Mucosa of descending colon (tissue), 3 donors: ENCODE measurements around the gene PTGIR. TPM values are rescaled to one million over a fixed set of nuclear protein-coding genes. Genes with fewer than 3 reads are reported as not detected.

Experiments
- ATAC-seq: fragments of 200-7000 bp; cut with Tn5 transposase; one replicate; pipeline ENCODE4 v1.9.1; 2020; ENCODE audit warnings: mild to moderate bottlenecking, moderate library complexity
- DNase-seq, 3 donors: peaks; one replicate each; pipeline ENCODE4 v3.0.0-alpha.2; 2020
- H3K36me3 ChIP-seq: fragments of 200-600 bp; one replicate; pipeline ENCODE4 v1.8.0; 2021; ENCODE audit warnings: low read depth, mild to moderate bottlenecking
- H3K4me1 ChIP-seq: fragments of 200-600 bp; one replicate; pipeline ENCODE4 v1.8.0; 2021; ENCODE audit warnings: low read depth, mild to moderate bottlenecking
- H3K4me3 ChIP-seq: fragments of 200-600 bp; one replicate; pipeline ENCODE4 v1.8.0; 2021; ENCODE audit warnings: mild to moderate bottlenecking
- H3K9me3 ChIP-seq: fragments of 200-600 bp; one replicate; pipeline ENCODE4 v1.8.0; 2021; ENCODE audit warnings: mild to moderate bottlenecking
- intact Hi-C, 2 donors: fragments of 100-400 bp; cut with DNase I in 1 of 2; cut with micrococcal nuclease in 1 of 2; formaldehyde crosslinking; loops; one replicate each; pipeline versions ENCODE4 v1.11.0 to v1.11.1; 2022; cut with DNase I, micrococcal nuclease
- total RNA-seq, 3 donors: library from RNA; stranded (reverse); fragmentation: NEBNext Ultra II Directional in 2 of 3; extraction: Animal tissue kit (Norgen Biotek cat#: 25700) in 2 of 3; gene quantifications; one replicate each; pipeline versions ENCODE4 v1.2.1 to v1.2.4, GENCODE V29; 2021 to 2023
- TF ChIP-seq, protein P1 (sequence below): fragments of 200-600 bp; IDR thresholded peaks from one replicate; pipeline ENCODE4 v1.8.0; 2022; ENCODE audit warnings: antibody characterized with exemption, mild to moderate bottlenecking
- donor health status: DM: no; HTN: no; CAD: no; lungs with moderate emphysema.
- donor health status: DM: no; HTN: no; CAD: no.
- donor health status: DM: no; HTN: yes; CAD: no.

PTGIR gene
- total RNA-seq, 3 donors from 2014 or later: 0.49 to 2.4 (median 2.1) TPM

GRCh38 chr19:46621191-46622117 is 3.4 kb downstream of the PTGIR start:
- TF ChIP-seq, protein P1, sequence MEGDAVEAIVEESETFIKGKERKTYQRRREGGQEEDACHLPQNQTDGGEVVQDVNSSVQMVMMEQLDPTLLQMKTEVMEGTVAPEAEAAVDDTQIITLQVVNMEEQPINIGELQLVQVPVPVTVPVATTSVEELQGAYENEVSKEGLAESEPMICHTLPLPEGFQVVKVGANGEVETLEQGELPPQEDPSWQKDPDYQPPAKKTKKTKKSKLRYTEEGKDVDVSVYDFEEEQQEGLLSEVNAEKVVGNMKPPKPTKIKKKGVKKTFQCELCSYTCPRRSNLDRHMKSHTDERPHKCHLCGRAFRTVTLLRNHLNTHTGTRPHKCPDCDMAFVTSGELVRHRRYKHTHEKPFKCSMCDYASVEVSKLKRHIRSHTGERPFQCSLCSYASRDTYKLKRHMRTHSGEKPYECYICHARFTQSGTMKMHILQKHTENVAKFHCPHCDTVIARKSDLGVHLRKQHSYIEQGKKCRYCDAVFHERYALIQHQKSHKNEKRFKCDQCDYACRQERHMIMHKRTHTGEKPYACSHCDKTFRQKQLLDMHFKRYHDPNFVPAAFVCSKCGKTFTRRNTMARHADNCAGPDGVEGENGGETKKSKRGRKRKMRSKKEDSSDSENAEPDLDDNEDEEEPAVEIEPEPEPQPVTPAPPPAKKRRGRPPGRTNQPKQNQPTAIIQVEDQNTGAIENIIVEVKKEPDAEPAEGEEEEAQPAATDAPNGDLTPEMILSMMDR: no peak
- Histone ChIP-seq H3K9me3 (no peaks in the 10 kb centered on the region), H3K4me3 (no peak overlapping the region), H3K36me3 (no peaks in the 10 kb centered on the region), H3K4me1 (peaks cover 7% of the 10 kb centered on the region)
- ATAC-seq: no peak
- no peak for DNase-seq
- intact Hi-C loops: no loop called here

DNA sequence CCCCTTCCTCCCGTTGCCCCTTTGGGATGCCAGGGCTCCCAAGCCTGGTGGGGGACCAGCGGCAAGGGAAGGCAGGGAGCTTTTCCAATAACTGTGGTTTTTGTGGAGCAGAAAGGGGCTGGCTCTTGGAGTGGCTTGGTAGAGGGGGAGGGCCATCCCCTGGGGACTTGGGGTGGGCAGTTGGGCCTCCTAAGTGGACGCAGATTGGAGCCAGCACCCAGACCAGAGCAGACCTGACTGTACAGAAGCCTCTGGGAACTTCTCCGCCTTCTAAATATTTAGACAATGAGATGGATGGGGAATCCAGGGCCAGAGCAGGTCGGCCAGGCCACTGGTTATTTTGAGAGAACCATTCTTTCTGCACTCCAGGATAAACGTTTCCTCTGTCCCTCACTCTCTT is 4.2 kb downstream of the PTGIR start:
- Histone ChIP-seq H3K36me3 (no peaks in the 10 kb centered on the region), H3K4me1 (peaks cover 7% of the 10 kb centered on the region), H3K9me3 (no peaks in the 10 kb centered on the region), H3K4me3 (no peak overlapping the region)
- TF ChIP-seq, protein P1: no peak
- DNase-seq (no peak), ATAC-seq (no peak)
- intact Hi-C loops: no loop called here

- H3K4me3 ChIP-seq: no peak overlapping the region
- H3K4me1 ChIP-seq: peaks cover 7% of the 10 kb centered on the region
- ATAC-seq: no peak
Observed at GRCh38 chr19:46620267-46620666, 4.6 kb downstream of the PTGIR start.

DNA sequence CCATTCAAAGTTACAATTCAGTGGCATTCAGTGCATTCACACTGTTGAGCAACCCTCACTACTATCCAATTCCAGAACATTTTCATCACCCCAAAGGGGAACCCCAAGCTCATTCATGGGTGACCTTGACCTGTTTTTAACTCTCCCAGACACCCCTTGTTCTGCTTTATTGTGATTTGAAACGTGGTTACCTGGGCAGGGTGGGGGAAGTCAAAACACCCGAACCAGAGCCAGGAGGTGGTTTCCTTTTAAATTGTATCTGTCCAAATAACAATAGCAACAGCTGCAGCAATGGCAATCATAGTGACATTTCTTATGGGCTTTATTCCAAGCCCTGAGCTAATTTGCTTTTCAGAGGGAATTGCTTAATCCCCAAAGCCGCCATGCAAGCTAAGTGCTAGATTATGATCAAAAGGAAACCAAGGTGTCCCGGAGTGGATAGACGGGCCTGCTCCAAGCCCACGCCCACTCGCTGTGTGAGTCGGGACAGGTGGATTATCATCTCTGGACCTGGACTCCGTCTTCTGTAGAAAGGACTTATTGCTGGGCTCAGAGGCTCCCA is 6.1 kb downstream of the PTGIR start:
- DNase-seq: no peak
- no peaks in the 10 kb centered on the region for H3K9me3 ChIP-seq
- peaks cover 7% of the 10 kb centered on the region for H3K4me1 ChIP-seq
- H3K36me3 ChIP-seq: no peaks in the 10 kb centered on the region
- intact Hi-C loops: loop anchor here in 1 of 2 donors (5.0 kb wide), 1 partner anchor 44 kb away; the partner anchor contains the start of gene DACT3
- peak; percentile 9 for ATAC-seq
- TF ChIP-seq, protein P1: no peak
- H3K4me3 ChIP-seq: no peak overlapping the region

More at GRCh38 chr19:46620267-46620666, 4.6 kb downstream of the PTGIR start:
- no peak for DNase-seq
- intact Hi-C loops: no loop called here
- H3K36me3 ChIP-seq: no peaks in the 10 kb centered on the region
- H3K9me3 ChIP-seq: no peaks in the 10 kb centered on the region
- TF ChIP-seq, protein P1: no peak

GRCh38 chr19:46617601-46618000 is 7.3 kb downstream of the PTGIR start:
- ATAC-seq (no peak), DNase-seq (no peak)
- intact Hi-C loops: loop anchor here in 1 of 2 donors (5.0 kb wide), 1 partner anchor 45 kb away; the partner anchor contains the start of gene DACT3
- TF ChIP-seq, protein P1: no peak
- no peak overlapping the region for H3K4me3 ChIP-seq
- H3K4me1 ChIP-seq: peaks cover 7% of the 10 kb centered on the region
- H3K36me3 ChIP-seq: no peaks in the 10 kb centered on the region
- no peaks in the 10 kb centered on the region for H3K9me3 ChIP-seq
